ENCODE data around the gene MAFF.

- TF ChIP-seq REST (IDR thresholded peaks at IDR 0.05; ENCODE audit: low read depth, low read length): no peak
- TF ChIP-seq CTCF (IDR thresholded peaks at IDR 0.05): no peak
- TF ChIP-seq EP300 (IDR thresholded peaks at IDR 0.05; ENCODE audit: borderline replicate concordance in 1 of 2, low read depth in 1 of 2, low read length in 1 of 2): no peak
- TF ChIP-seq POLR2AphosphoS5 (IDR thresholded peaks at IDR 0.05; ENCODE audit: low read depth, low read length): no peak
- no peak for TF ChIP-seq USF2 (IDR thresholded peaks at IDR 0.05; ENCODE audit: borderline replicate concordance, low read depth, low read length)
- no peak for TF ChIP-seq USF1 (IDR thresholded peaks at IDR 0.05; ENCODE audit: borderline replicate concordance, low read depth)
- TF ChIP-seq RFX5 (IDR thresholded peaks at IDR 0.05; ENCODE audit: low read length): no peak
- TF ChIP-seq YY1 (IDR thresholded peaks at IDR 0.05; ENCODE audit: low read depth): no peak
- TF ChIP-seq PBX3 (IDR thresholded peaks at IDR 0.05): no peak
These were observed 8.2 kb upstream of the MAFF start for GRCh38 chr22:38193580-38193979.
